GM19397 (cell line): Measurements from ENCODE around the gene MCRIP2.

Source experiments
- ATAC-seq: cut with Tn5 transposase; IDR thresholded peaks from one replicate; pipeline ENCODE4 v1.9.1; 2021; ENCODE audit warnings: mild to moderate bottlenecking, moderate library complexity; ENCODE audit not compliant: unreplicated experiment

Gene MCRIP2

GRCh38 chr16:647173-647902 is 5.7 kb downstream of the MCRIP2 start:
- no peak for ATAC-seq

GRCh38 chr16:648071-648780 is 6.6 kb downstream of the MCRIP2 start:
- no peak for ATAC-seq

GRCh38 chr16:648781-649589 is 7.4 kb downstream of the MCRIP2 start, which contains the start of gene WDR90:
Gene WDR90 (plus strand): TSS chr16:649365. CDS start chr16:649417, 52 bp downstream.
- ATAC-seq: peak; percentile 69

GRCh38 chr16:649631-650030 is 8.0 kb downstream of the MCRIP2 start:
- peak; percentile 11 for ATAC-seq

- no peak for ATAC-seq
Observed at GRCh38 chr16:651844-652243, 10.2 kb downstream of the MCRIP2 start.

- no peak for ATAC-seq
Observed at GRCh38 chr16:652454-653305, 11.1 kb downstream of the MCRIP2 start.

GRCh38 chr16:654034-654433 is 12.4 kb downstream of the MCRIP2 start:
- ATAC-seq: no peak

GRCh38 chr16:657487-657886 is 15.9 kb downstream of the MCRIP2 start:
- ATAC-seq: no peak

GRCh38 chr16:658679-659571 is 17.3 kb downstream of the MCRIP2 start:
- ATAC-seq: no peak

- ATAC-seq: no peak
Observed at GRCh38 chr16:659618-660017, 18.0 kb downstream of the MCRIP2 start.

- no peak for ATAC-seq
Observed at GRCh38 chr16:660132-660458, 18.5 kb downstream of the MCRIP2 start.

GRCh38 chr16:660459-661183 is 19.0 kb downstream of the MCRIP2 start:
- no peak for ATAC-seq

GRCh38 chr16:661184-661821 is 19.7 kb downstream of the MCRIP2 start:
- no peak for ATAC-seq

- no peak for ATAC-seq
Observed at GRCh38 chr16:662095-662494, 20.5 kb downstream of the MCRIP2 start.

GRCh38 chr16:662597-662996 is 21.0 kb downstream of the MCRIP2 start:
- ATAC-seq: no peak

GRCh38 chr16:666572-666971 is 24.9 kb downstream of the MCRIP2 start:
- ATAC-seq: no peak

- ATAC-seq: no peak
Observed at GRCh38 chr16:667113-667779, 25.6 kb downstream of the MCRIP2 start.
